ENCODE results near the gene STK32C.

GRCh38 chr10:132270721-132271457 lies 36.9 kb downstream of the STK32C start:
- no peak for TF ChIP-seq POLR2A (IDR thresholded peaks at IDR 0.05)
- TF ChIP-seq, protein P1, sequence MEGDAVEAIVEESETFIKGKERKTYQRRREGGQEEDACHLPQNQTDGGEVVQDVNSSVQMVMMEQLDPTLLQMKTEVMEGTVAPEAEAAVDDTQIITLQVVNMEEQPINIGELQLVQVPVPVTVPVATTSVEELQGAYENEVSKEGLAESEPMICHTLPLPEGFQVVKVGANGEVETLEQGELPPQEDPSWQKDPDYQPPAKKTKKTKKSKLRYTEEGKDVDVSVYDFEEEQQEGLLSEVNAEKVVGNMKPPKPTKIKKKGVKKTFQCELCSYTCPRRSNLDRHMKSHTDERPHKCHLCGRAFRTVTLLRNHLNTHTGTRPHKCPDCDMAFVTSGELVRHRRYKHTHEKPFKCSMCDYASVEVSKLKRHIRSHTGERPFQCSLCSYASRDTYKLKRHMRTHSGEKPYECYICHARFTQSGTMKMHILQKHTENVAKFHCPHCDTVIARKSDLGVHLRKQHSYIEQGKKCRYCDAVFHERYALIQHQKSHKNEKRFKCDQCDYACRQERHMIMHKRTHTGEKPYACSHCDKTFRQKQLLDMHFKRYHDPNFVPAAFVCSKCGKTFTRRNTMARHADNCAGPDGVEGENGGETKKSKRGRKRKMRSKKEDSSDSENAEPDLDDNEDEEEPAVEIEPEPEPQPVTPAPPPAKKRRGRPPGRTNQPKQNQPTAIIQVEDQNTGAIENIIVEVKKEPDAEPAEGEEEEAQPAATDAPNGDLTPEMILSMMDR (IDR thresholded peaks at IDR 0.05): no peak

Measured in body of pancreas (tissue), 4 donors.